ENCODE measurements around the gene TSPAN6.

TSPAN6 gene

DNA sequence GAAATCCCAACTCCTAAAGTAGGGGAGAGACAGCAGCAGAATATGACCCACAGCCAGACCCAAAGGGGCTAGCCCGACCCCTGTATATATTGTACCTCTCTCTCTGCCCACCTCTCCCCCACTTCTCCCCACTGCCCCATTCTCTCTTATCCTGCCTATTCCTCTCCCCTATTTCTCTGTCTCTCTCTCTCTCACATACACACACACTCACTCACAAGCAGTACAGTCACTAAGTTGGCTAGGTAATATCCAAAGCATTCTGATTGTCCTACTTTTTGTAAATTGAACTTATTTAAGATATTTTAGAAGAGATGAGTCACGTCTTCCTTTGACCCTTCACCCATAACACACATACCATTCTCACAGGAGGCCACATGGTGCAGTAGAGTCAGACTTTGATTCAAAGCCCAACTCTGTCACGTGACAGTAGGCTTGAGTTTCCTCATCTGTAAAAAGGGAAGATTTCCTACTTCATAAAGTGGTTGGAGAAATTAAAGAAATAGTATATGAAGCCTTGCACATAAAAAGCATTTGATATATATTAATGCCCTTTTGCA, 36.9 kb upstream of the TSPAN6 start:
- H3K36me3 ChIP-seq (ENCODE audit: control insufficient read depth in 2 of 2, insufficient read depth in 1 of 2, low read length in 2 of 2), result peaks cover 0 to 30% of the 10 kb centered on the region in 2 experiments; a peak in 1 of 3 replicates
- no peaks in the 10 kb centered on the region for H3K9me3 ChIP-seq (ENCODE audit: control insufficient read depth, insufficient read depth, low read depth, low read length)
- no peak overlapping the region for H3K27ac ChIP-seq (ENCODE audit: extremely low read depth, low read depth, low read length)
- ChIA-PET POLR2A (no interaction called here), CTCF (interaction anchor here (0.6 to 21.6 kb wide), 4 partner anchors 13 to 93 kb away, joined by 4 to 540 read pairs (median 74); no protein-coding TSS in a partner anchor)
- no peak overlapping the region for H3K4me3 ChIP-seq (ENCODE audit: low read depth, low read length)
- H3K4me1 ChIP-seq (ENCODE audit: control insufficient read depth, insufficient read depth, low read length), result no peaks in the 10 kb centered on the region
- TF ChIP-seq ZNF174 (tag by site-specific recombination; IDR thresholded peaks at IDR 0.05) (no peak), ZBTB21 (tag by site-specific recombination; IDR thresholded peaks at IDR 0.05) (no peak), ZNF830 (tag by site-specific recombination; IDR thresholded peaks at IDR 0.05; ENCODE audit: low read depth) (no peak), ZBTB1 (tag by site-specific recombination; IDR thresholded peaks at IDR 0.05) (no peak), FEZF1 (tag by site-specific recombination; IDR thresholded peaks at IDR 0.05) (no peak), ZNF121 (tag by site-specific recombination; IDR thresholded peaks at IDR 0.05) (no peak), GLI4 (tag by site-specific recombination; IDR thresholded peaks at IDR 0.05) (no peak), ZNF768 (tag by site-specific recombination; IDR thresholded peaks at IDR 0.05) (no peak), KLF9 (tag by site-specific recombination; IDR thresholded peaks at IDR 0.05; ENCODE audit: low read depth) (no peak), ZNF175 (tag by site-specific recombination; IDR thresholded peaks at IDR 0.05) (no peak), ZNF114 (tag by site-specific recombination; IDR thresholded peaks at IDR 0.05) (no peak), ZNF555 (tag by site-specific recombination; conservative IDR thresholded peaks at IDR 0.05) (no peak), ZFP3 (tag by site-specific recombination; IDR thresholded peaks at IDR 0.05; ENCODE audit: low read depth) (no peak)

- ChIA-PET POLR2A (no interaction called here), CTCF (interaction anchor here (1.1 to 21.6 kb wide), 8 partner anchors 8 to 209 kb away, joined by 4 to 540 read pairs (median 18); no protein-coding TSS in a partner anchor)
These were observed 36.4 kb upstream of the TSPAN6 start for GRCh38 chrX:100672966-100673365.

More at GRCh38 chrX:100672966-100673365, 36.4 kb upstream of the TSPAN6 start:
- Histone ChIP-seq H3K36me3 (ENCODE audit: control insufficient read depth in 2 of 2, insufficient read depth in 1 of 2, low read length in 2 of 2) (peaks cover 0 to 30% of the 10 kb centered on the region in 2 experiments; a peak in 1 of 3 replicates), H3K4me1 (ENCODE audit: control insufficient read depth, insufficient read depth, low read length) (no peaks in the 10 kb centered on the region), H3K9me3 (ENCODE audit: control insufficient read depth, insufficient read depth, low read depth, low read length) (no peaks in the 10 kb centered on the region), H3K4me3 (ENCODE audit: low read depth, low read length) (no peak overlapping the region), H3K27ac (ENCODE audit: extremely low read depth, low read depth, low read length) (no peak overlapping the region)
- TF ChIP-seq TRIM28 (IDR thresholded peaks at IDR 0.05; ENCODE audit: borderline replicate concordance, low read length), result no peak
- no peak for TF ChIP-seq ZBTB8A (tag by site-specific recombination; IDR thresholded peaks at IDR 0.05)
- no peak for TF ChIP-seq ZNF561 (tag by site-specific recombination; IDR thresholded peaks at IDR 0.05; ENCODE audit: borderline replicate concordance)
- TF ChIP-seq ZBTB44 (tag by site-specific recombination; IDR thresholded peaks at IDR 0.05), result no peak
- no peak for TF ChIP-seq ZNF18 (tag by site-specific recombination; IDR thresholded peaks at IDR 0.05)
- TF ChIP-seq ZIC2 (tag by site-specific recombination; IDR thresholded peaks at IDR 0.05), result no peak
- TF ChIP-seq ZNF354C (tag by site-specific recombination; IDR thresholded peaks at IDR 0.05; ENCODE audit: borderline replicate concordance, low read depth), result no peak
- TF ChIP-seq, protein P1, sequence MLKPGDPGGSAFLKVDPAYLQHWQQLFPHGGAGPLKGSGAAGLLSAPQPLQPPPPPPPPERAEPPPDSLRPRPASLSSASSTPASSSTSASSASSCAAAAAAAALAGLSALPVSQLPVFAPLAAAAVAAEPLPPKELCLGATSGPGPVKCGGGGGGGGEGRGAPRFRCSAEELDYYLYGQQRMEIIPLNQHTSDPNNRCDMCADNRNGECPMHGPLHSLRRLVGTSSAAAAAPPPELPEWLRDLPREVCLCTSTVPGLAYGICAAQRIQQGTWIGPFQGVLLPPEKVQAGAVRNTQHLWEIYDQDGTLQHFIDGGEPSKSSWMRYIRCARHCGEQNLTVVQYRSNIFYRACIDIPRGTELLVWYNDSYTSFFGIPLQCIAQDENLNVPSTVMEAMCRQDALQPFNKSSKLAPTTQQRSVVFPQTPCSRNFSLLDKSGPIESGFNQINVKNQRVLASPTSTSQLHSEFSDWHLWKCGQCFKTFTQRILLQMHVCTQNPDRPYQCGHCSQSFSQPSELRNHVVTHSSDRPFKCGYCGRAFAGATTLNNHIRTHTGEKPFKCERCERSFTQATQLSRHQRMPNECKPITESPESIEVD (tag by site-specific recombination; IDR thresholded peaks at IDR 0.05), result no peak
- no peak for TF ChIP-seq ZFP3 (tag by site-specific recombination; IDR thresholded peaks at IDR 0.05; ENCODE audit: low read depth)
- TF ChIP-seq ZNF585B (tag by site-specific recombination; IDR thresholded peaks at IDR 0.05), result no peak
- TF ChIP-seq ZNF221 (tag by site-specific recombination; IDR thresholded peaks at IDR 0.05; ENCODE audit: borderline replicate concordance), result no peak
- no peak for TF ChIP-seq ZNF660 (tag by site-specific recombination; IDR thresholded peaks at IDR 0.05)
- TF ChIP-seq OVOL3 (tag by site-specific recombination; IDR thresholded peaks at IDR 0.05), result no peak

Data from HEK293 (cell line).